ENCODE data around the gene PRSS27. TPM values are rescaled to one million over a fixed set of nuclear protein-coding genes. Genes with fewer than 3 reads are reported as not detected.

The PRSS27 gene
- total and polyA plus RNA-seq, 2 of the 8 experiments (the other 6 are each of a cell fraction or from before 2014, with no cell fraction given), result 1.3 to 7.5 TPM

DNA sequence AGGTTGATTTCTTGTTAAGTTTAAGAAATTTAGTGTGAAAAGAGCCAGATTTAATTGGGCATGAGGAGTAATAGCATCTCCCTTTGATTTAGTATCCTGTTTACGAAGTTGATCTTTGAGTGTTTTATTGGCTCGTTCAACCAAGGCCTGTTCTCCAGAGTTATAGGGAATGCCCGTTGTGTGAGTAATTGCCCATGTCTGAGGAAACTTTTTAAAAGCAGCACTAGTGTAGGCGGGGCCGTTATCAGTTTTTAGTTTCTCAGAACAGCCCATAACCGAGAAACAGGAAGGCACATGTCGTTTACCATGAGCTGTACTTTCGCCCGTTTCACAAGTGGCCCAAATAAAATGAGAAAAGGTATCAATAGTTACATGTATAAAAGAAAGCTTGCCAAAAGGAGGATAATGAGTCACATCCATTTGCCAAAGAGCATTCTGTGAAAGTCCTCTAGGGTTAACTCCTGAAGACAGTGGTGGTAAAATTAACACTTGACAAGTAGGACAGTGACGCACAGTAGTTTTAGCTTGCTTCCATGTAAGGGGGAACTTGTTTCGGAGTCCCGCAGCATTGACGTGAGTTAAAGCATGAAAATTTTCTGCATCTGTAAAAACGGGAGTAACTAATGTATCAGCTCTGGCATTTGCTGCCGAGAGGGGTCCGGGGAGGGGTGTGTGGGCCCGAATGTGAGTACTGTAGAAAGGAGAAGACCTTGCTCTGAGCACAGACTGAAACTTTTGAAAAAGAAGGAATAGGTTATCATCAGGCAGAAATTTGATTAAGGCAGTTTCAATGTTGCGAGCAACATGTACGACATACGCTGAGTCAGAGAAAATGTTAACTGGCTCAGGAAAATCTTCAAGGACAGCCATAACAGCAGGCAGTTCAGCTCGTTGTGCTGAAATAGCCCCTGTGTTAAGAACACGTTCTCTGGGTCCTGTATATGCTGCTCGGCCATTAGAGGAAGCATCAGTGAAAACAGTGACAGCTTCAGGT is 56.2 kb downstream of the PRSS27 start (continued):
- no peak for TF ChIP-seq PHF8 (conservative IDR thresholded peaks at IDR 0.05; ENCODE audit: low read depth, low read length)
- TF ChIP-seq CTBP2 (IDR thresholded peaks at IDR 0.05; ENCODE audit: borderline replicate concordance, insufficient read depth, insufficient read length, low read length), result no peak
- TF ChIP-seq SIRT6 (IDR thresholded peaks at IDR 0.05; ENCODE audit: low read length), result no peak
- TF ChIP-seq EZH2 (IDR thresholded peaks at IDR 0.05; ENCODE audit: low read depth, low read length, severe bottlenecking), result no peak
- TF ChIP-seq, protein P1, sequence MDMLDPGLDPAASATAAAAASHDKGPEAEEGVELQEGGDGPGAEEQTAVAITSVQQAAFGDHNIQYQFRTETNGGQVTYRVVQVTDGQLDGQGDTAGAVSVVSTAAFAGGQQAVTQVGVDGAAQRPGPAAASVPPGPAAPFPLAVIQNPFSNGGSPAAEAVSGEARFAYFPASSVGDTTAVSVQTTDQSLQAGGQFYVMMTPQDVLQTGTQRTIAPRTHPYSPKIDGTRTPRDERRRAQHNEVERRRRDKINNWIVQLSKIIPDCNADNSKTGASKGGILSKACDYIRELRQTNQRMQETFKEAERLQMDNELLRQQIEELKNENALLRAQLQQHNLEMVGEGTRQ (IDR thresholded peaks at IDR 0.05; ENCODE audit: low read length), result no peak
- TF ChIP-seq TBP (IDR thresholded peaks at IDR 0.05; ENCODE audit: low read depth, low read length), result no peak
- TF ChIP-seq, protein P2, sequence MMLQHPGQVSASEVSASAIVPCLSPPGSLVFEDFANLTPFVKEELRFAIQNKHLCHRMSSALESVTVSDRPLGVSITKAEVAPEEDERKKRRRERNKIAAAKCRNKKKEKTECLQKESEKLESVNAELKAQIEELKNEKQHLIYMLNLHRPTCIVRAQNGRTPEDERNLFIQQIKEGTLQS (IDR thresholded peaks at IDR 0.05; ENCODE audit: insufficient read depth, low read depth, low read length), result no peak

Other genes starting within 250 kb of the PRSS27 start
- 0.34 and 0.52 TPM in 2 replicates for gene NTN3, start 248.9 kb downstream of the PRSS27 start, total RNA-seq (2021; fragmentation: NEBNext Ultra II Directional; extraction: Animal tissue kit (Norgen Biotek cat#: 25700))
- gene NTN3, start 248.9 kb downstream of the PRSS27 start, polyA plus RNA-seq (2011; rRNA removed), result 0.30 and 0.74 TPM in 2 replicates
- 18.6 and 21.5 TPM in 2 replicates for gene TBC1D24, start 245.1 kb downstream of the PRSS27 start, total RNA-seq (2021; fragmentation: NEBNext Ultra II Directional; extraction: Animal tissue kit (Norgen Biotek cat#: 25700))
- gene TBC1D24, start 245.1 kb downstream of the PRSS27 start, polyA plus RNA-seq (2011; rRNA removed), result 8.7 and 13.3 TPM in 2 replicates
- 176 and 199 TPM in 2 replicates for gene ATP6V0C, start 206.3 kb downstream of the PRSS27 start, total RNA-seq (2021; fragmentation: NEBNext Ultra II Directional; extraction: Animal tissue kit (Norgen Biotek cat#: 25700))
- gene ATP6V0C, start 206.3 kb downstream of the PRSS27 start, polyA plus RNA-seq (2011; rRNA removed), result 125 and 218 TPM in 2 replicates
- gene AMDHD2, start 199.9 kb downstream of the PRSS27 start, total RNA-seq (2021; fragmentation: NEBNext Ultra II Directional; extraction: Animal tissue kit (Norgen Biotek cat#: 25700)), result 43.0 and 45.0 TPM in 2 replicates
- gene AMDHD2, start 199.9 kb downstream of the PRSS27 start, polyA plus RNA-seq (2011; rRNA removed), result 54.6 and 77.1 TPM in 2 replicates
- gene CEMP1, start 188.8 kb downstream of the PRSS27 start, total RNA-seq (2021; fragmentation: NEBNext Ultra II Directional; extraction: Animal tissue kit (Norgen Biotek cat#: 25700)), result not detected in 2 replicates
- gene CEMP1, start 188.8 kb downstream of the PRSS27 start, polyA plus RNA-seq (2011; rRNA removed), result 0.08 TPM in 1 of 2 replicates, not detected in the other
- gene PDPK1, start 182.2 kb downstream of the PRSS27 start, total RNA-seq (2021; fragmentation: NEBNext Ultra II Directional; extraction: Animal tissue kit (Norgen Biotek cat#: 25700)), result 27.8 and 28.0 TPM in 2 replicates
- gene PDPK1, start 182.2 kb downstream of the PRSS27 start, polyA plus RNA-seq (2011; rRNA removed), result 13.8 and 17.1 TPM in 2 replicates
- 24.8 and 26.6 TPM in 2 replicates for gene KCTD5, start 37.7 kb downstream of the PRSS27 start, total RNA-seq (2021; fragmentation: NEBNext Ultra II Directional; extraction: Animal tissue kit (Norgen Biotek cat#: 25700))
- gene KCTD5, start 37.7 kb downstream of the PRSS27 start, polyA plus RNA-seq (2011; rRNA removed), result 31.8 and 46.8 TPM in 2 replicates
- gene SRRM2, start 32.4 kb upstream of the PRSS27 start, total RNA-seq (2021; fragmentation: NEBNext Ultra II Directional; extraction: Animal tissue kit (Norgen Biotek cat#: 25700)), result 563 and 579 TPM in 2 replicates
- gene SRRM2, start 32.4 kb upstream of the PRSS27 start, polyA plus RNA-seq (2011; rRNA removed), result 300 and 654 TPM in 2 replicates
- 237 and 248 TPM in 2 replicates for gene ELOB, start 57.1 kb upstream of the PRSS27 start, total RNA-seq (2021; fragmentation: NEBNext Ultra II Directional; extraction: Animal tissue kit (Norgen Biotek cat#: 25700))
- gene ELOB, start 57.1 kb upstream of the PRSS27 start, polyA plus RNA-seq (2011; rRNA removed), result 1,357 and 1,702 TPM in 2 replicates
- gene PRSS33, start 67.3 kb upstream of the PRSS27 start, total RNA-seq (2021; fragmentation: NEBNext Ultra II Directional; extraction: Animal tissue kit (Norgen Biotek cat#: 25700)), result not detected in 2 replicates
- gene PRSS33, start 67.3 kb upstream of the PRSS27 start, polyA plus RNA-seq (2011; rRNA removed), result 0.09 and 0.17 TPM in 2 replicates
- gene PRSS41, start 78.2 kb upstream of the PRSS27 start, total RNA-seq (2021; fragmentation: NEBNext Ultra II Directional; extraction: Animal tissue kit (Norgen Biotek cat#: 25700)), result not detected in 2 replicates
- not detected in 2 replicates for gene PRSS41, start 78.2 kb upstream of the PRSS27 start, polyA plus RNA-seq (2011; rRNA removed)
- 1.0 and 2.7 TPM in 2 replicates for gene PRSS21, start 97.0 kb upstream of the PRSS27 start, total RNA-seq (2021; fragmentation: NEBNext Ultra II Directional; extraction: Animal tissue kit (Norgen Biotek cat#: 25700))
- gene PRSS21, start 97.0 kb upstream of the PRSS27 start, polyA plus RNA-seq (2011; rRNA removed), result 0.76 and 1.4 TPM in 2 replicates
- not detected in 2 replicates for gene ZG16B, start 110.1 kb upstream of the PRSS27 start, total RNA-seq (2021; fragmentation: NEBNext Ultra II Directional; extraction: Animal tissue kit (Norgen Biotek cat#: 25700))
- 0.11 TPM in 1 of 2 replicates, not detected in the other for gene ZG16B, start 110.1 kb upstream of the PRSS27 start, polyA plus RNA-seq (2011; rRNA removed)
- gene PRSS22, start 137.9 kb upstream of the PRSS27 start, total RNA-seq (2021; fragmentation: NEBNext Ultra II Directional; extraction: Animal tissue kit (Norgen Biotek cat#: 25700)), result 2.7 and 4.4 TPM in 2 replicates
- gene PRSS22, start 137.9 kb upstream of the PRSS27 start, polyA plus RNA-seq (2011; rRNA removed), result 4.0 and 5.8 TPM in 2 replicates
- 16.4 and 20.2 TPM in 2 replicates for gene FLYWCH2, start 163.0 kb upstream of the PRSS27 start, total RNA-seq (2021; fragmentation: NEBNext Ultra II Directional; extraction: Animal tissue kit (Norgen Biotek cat#: 25700))
- 30.7 and 43.8 TPM in 2 replicates for gene FLYWCH2, start 163.0 kb upstream of the PRSS27 start, polyA plus RNA-seq (2011; rRNA removed)
- 23.1 and 23.5 TPM in 2 replicates for gene FLYWCH1, start 191.7 kb upstream of the PRSS27 start, total RNA-seq (2021; fragmentation: NEBNext Ultra II Directional; extraction: Animal tissue kit (Norgen Biotek cat#: 25700))
- gene FLYWCH1, start 191.7 kb upstream of the PRSS27 start, polyA plus RNA-seq (2011; rRNA removed), result 12.4 and 22.2 TPM in 2 replicates
- 6.6 and 7.8 TPM in 2 replicates for gene KREMEN2, start 244.1 kb upstream of the PRSS27 start, total RNA-seq (2021; fragmentation: NEBNext Ultra II Directional; extraction: Animal tissue kit (Norgen Biotek cat#: 25700))
- gene KREMEN2, start 244.1 kb upstream of the PRSS27 start, polyA plus RNA-seq (2011; rRNA removed), result 7.0 and 10.4 TPM in 2 replicates
- 28.2 and 28.8 TPM in 2 replicates for gene PAQR4, start 249.1 kb upstream of the PRSS27 start, total RNA-seq (2021; fragmentation: NEBNext Ultra II Directional; extraction: Animal tissue kit (Norgen Biotek cat#: 25700))
- gene PAQR4, start 249.1 kb upstream of the PRSS27 start, polyA plus RNA-seq (2011; rRNA removed), result 34.6 and 52.8 TPM in 2 replicates